Measurements from ENCODE around the gene SPG7. TPM values are rescaled to one million over a fixed set of nuclear protein-coding genes. Genes with fewer than 3 reads are reported as not detected.

SPG7 gene
- polyA plus RNA-seq, 1 donor from 2014 or later = 216 TPM

DNA sequence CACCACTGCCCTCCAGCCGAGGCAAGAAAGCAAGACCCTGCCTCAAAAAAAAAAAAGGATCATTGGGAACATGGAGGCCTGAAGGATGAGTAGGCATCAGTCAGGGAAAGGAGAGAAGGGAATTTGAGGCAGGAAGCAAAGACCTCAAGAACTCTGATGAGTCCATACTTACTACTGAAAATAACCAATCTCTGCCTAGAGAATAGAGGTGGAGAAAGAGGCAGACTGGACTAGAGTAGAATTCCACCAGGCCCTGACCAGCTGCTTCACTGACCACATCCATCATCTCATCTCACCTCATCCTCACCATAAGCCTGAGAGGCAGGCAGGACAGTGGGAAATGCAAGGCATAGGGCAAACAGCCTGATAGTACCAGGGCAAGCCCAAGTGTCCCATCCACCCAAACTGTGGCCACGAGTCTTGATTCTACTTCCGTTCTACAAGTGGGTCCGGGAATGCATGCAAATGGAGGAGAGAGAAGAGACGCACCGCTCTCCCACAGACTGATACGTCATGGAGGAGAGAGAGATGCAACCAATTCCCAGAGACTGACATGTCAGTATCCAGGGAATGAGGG is 35.0 kb upstream of the SPG7 start:
- Histone ChIP-seq H2AFZ (ENCODE audit: low read depth, low read length) (no peak overlapping the region), H3K9me3 (ENCODE audit: low read length) (no peaks in the 10 kb centered on the region), H3K27ac (ENCODE audit: low read length) (no peak overlapping the region), H3K9ac (ENCODE audit: low read length) (no peak overlapping the region), H3K36me3 (ENCODE audit: insufficient read depth, low read length) (no peaks in the 10 kb centered on the region), H3K4me2 (ENCODE audit: low read length) (no peak overlapping the region), H3K4me3 (ENCODE audit: low read length) (peak overlapping the region; percentile 12), H3K9me2 (ENCODE audit: insufficient read depth, low read length) (no peaks in the 10 kb centered on the region), H3K27me3 (ENCODE audit: insufficient read depth, low read depth, low read length) (no peaks in the 10 kb centered on the region), H4K20me1 (ENCODE audit: insufficient read depth) (no peaks in the 10 kb centered on the region), H3K79me2 (replicated peaks; ENCODE audit: insufficient read depth, low read length) (peaks cover 91% of the 10 kb centered on the region), H3F3A (ENCODE audit: insufficient read depth, low read length, poor library complexity, severe bottlenecking) (no peaks in the 10 kb centered on the region)
- TF ChIP-seq EZH2 (IDR thresholded peaks at IDR 0.05; ENCODE audit: borderline replicate concordance, insufficient read depth, low read length, poor library complexity, severe bottlenecking) = no peak
- TF ChIP-seq POLR2AphosphoS5 (IDR thresholded peaks at IDR 0.05) = no peak
- TF ChIP-seq, protein P1, sequence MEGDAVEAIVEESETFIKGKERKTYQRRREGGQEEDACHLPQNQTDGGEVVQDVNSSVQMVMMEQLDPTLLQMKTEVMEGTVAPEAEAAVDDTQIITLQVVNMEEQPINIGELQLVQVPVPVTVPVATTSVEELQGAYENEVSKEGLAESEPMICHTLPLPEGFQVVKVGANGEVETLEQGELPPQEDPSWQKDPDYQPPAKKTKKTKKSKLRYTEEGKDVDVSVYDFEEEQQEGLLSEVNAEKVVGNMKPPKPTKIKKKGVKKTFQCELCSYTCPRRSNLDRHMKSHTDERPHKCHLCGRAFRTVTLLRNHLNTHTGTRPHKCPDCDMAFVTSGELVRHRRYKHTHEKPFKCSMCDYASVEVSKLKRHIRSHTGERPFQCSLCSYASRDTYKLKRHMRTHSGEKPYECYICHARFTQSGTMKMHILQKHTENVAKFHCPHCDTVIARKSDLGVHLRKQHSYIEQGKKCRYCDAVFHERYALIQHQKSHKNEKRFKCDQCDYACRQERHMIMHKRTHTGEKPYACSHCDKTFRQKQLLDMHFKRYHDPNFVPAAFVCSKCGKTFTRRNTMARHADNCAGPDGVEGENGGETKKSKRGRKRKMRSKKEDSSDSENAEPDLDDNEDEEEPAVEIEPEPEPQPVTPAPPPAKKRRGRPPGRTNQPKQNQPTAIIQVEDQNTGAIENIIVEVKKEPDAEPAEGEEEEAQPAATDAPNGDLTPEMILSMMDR (IDR thresholded peaks at IDR 0.05; ENCODE audit: poor library complexity, severe bottlenecking) = no peak
- TF ChIP-seq SMC3 (conservative IDR thresholded peaks at IDR 0.05; ENCODE audit: poor library complexity) = no peak
- TF ChIP-seq EP300 (conservative IDR thresholded peaks at IDR 0.05; ENCODE audit: poor library complexity, severe bottlenecking) = no peak
- no peak for TF ChIP-seq RAD21 (conservative IDR thresholded peaks at IDR 0.05)
- no peak for TF ChIP-seq TAF1 (IDR thresholded peaks at IDR 0.05; ENCODE audit: low read depth)
- TF ChIP-seq, protein P2, sequence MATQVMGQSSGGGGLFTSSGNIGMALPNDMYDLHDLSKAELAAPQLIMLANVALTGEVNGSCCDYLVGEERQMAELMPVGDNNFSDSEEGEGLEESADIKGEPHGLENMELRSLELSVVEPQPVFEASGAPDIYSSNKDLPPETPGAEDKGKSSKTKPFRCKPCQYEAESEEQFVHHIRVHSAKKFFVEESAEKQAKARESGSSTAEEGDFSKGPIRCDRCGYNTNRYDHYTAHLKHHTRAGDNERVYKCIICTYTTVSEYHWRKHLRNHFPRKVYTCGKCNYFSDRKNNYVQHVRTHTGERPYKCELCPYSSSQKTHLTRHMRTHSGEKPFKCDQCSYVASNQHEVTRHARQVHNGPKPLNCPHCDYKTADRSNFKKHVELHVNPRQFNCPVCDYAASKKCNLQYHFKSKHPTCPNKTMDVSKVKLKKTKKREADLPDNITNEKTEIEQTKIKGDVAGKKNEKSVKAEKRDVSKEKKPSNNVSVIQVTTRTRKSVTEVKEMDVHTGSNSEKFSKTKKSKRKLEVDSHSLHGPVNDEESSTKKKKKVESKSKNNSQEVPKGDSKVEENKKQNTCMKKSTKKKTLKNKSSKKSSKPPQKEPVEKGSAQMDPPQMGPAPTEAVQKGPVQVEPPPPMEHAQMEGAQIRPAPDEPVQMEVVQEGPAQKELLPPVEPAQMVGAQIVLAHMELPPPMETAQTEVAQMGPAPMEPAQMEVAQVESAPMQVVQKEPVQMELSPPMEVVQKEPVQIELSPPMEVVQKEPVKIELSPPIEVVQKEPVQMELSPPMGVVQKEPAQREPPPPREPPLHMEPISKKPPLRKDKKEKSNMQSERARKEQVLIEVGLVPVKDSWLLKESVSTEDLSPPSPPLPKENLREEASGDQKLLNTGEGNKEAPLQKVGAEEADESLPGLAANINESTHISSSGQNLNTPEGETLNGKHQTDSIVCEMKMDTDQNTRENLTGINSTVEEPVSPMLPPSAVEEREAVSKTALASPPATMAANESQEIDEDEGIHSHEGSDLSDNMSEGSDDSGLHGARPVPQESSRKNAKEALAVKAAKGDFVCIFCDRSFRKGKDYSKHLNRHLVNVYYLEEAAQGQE (IDR thresholded peaks at IDR 0.05; ENCODE audit: borderline replicate concordance) = no peak
- no peak for TF ChIP-seq MXI1 (conservative IDR thresholded peaks at IDR 0.05; ENCODE audit: poor library complexity, severe bottlenecking)

DNA sequence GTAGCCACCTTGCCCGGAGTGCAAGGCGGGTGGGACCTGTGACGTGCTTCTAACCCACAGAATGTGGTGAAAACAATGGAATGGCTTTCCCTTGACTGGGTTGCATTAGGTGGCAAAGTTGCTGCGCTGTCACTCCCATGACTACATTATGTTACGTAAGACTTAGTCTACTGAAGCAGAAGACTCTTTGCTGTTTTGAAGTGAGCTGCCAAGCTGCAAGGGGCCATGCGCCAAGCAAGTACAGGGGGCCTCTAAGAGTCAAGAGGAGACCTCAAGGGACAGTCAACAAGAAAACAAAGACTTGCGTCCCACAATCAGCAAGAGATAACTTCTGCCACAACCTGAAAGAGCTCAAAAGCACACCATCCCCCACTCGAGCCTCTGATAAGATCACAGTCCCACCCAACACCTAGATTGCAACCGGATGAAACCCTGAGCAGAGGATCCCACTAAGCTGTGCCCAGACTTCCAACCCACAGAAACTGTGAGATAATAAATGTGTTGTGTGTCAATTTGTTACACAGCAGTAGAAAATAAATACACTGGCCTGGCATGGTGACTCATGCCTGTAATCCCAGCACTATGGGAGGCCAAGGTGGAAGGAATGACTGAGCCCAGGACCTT is 34.3 kb upstream of the SPG7 start:
- Histone ChIP-seq H3K4me3 (ENCODE audit: low read length) (peak overlapping the region; percentile 61), H3K4me2 (ENCODE audit: low read length) (no peak overlapping the region), H3K9me2 (ENCODE audit: insufficient read depth, low read length) (no peaks in the 10 kb centered on the region), H4K20me1 (ENCODE audit: insufficient read depth) (no peaks in the 10 kb centered on the region), H3K9me3 (ENCODE audit: low read length) (no peaks in the 10 kb centered on the region), H3K79me2 (replicated peaks; ENCODE audit: insufficient read depth, low read length) (peaks cover 94% of the 10 kb centered on the region), H3K36me3 (ENCODE audit: insufficient read depth, low read length) (no peaks in the 10 kb centered on the region), H3K27ac (ENCODE audit: low read length) (peak overlapping the region; percentile 90), H3K27me3 (ENCODE audit: insufficient read depth, low read depth, low read length) (no peaks in the 10 kb centered on the region), H3F3A (ENCODE audit: insufficient read depth, low read length, poor library complexity, severe bottlenecking) (no peaks in the 10 kb centered on the region), H3K9ac (ENCODE audit: low read length) (no peak overlapping the region), H2AFZ (ENCODE audit: low read depth, low read length) (no peak overlapping the region)
- TF ChIP-seq MXI1 (conservative IDR thresholded peaks at IDR 0.05; ENCODE audit: poor library complexity, severe bottlenecking) = no peak
- TF ChIP-seq SMC3 (conservative IDR thresholded peaks at IDR 0.05; ENCODE audit: poor library complexity) = no peak
- no peak for TF ChIP-seq EP300 (conservative IDR thresholded peaks at IDR 0.05; ENCODE audit: poor library complexity, severe bottlenecking)
- no peak for TF ChIP-seq TAF1 (IDR thresholded peaks at IDR 0.05; ENCODE audit: low read depth)
- TF ChIP-seq, protein P1 (IDR thresholded peaks at IDR 0.05; ENCODE audit: poor library complexity, severe bottlenecking) = no peak
- TF ChIP-seq EZH2 (IDR thresholded peaks at IDR 0.05; ENCODE audit: borderline replicate concordance, insufficient read depth, low read length, poor library complexity, severe bottlenecking) = no peak
- TF ChIP-seq, protein P2 (IDR thresholded peaks at IDR 0.05; ENCODE audit: borderline replicate concordance) = no peak
- TF ChIP-seq POLR2AphosphoS5 (IDR thresholded peaks at IDR 0.05) = no peak
- TF ChIP-seq RAD21 (conservative IDR thresholded peaks at IDR 0.05) = no peak

Measured in neural cell (in vitro differentiated cells).